Astrocyte (in vitro differentiated cells and primary cell): ENCODE measurements around the gene AGBL4. TPM values are rescaled to one million over a fixed set of nuclear protein-coding genes. Genes with fewer than 3 reads are reported as not detected.

Experiments
- DNase-seq: peaks from one replicate; pipeline ENCODE4 v3.0.0-alpha.2; 2010; ENCODE audit warnings: low read depth
- FAIRE-seq: peaks from 2 replicates; lab custom pipeline; 2011; peaks lifted over from hg19 to GRCh38; lab: Jason Lieb, UNC
- H2AFZ ChIP-seq: 2 replicates; pipeline ENCODE4 v1.6.0; 2012; ENCODE audit warnings: low read depth, low read length, inconsistent platforms
- H3K27ac ChIP-seq: 2 replicates; pipeline ENCODE4 v1.5.1; 2011; ENCODE audit warnings: low read depth, low read length, inconsistent platforms
- H3K27me3 ChIP-seq: 2 replicates; pipeline ENCODE4 v1.6.0; 2011; ENCODE audit warnings: low read length, inconsistent platforms; ENCODE audit not compliant: insufficient read depth
- H3K36me3 ChIP-seq: 2 replicates; pipeline ENCODE4 v1.5.1; 2011; ENCODE audit warnings: low read length, inconsistent platforms; ENCODE audit not compliant: insufficient read depth
- H3K4me1 ChIP-seq: 2 replicates; pipeline ENCODE4 v1.5.1; 2011; ENCODE audit warnings: low read length, inconsistent platforms; ENCODE audit not compliant: insufficient read depth
- H3K4me2 ChIP-seq: 2 replicates; pipeline ENCODE4 v1.6.0; 2012; ENCODE audit warnings: low read length, inconsistent platforms
- H3K4me3 ChIP-seq: 2 replicates; pipeline ENCODE4 v1.5.1; 2011; ENCODE audit warnings: low read depth, mild to moderate bottlenecking, low read length, inconsistent platforms; ENCODE audit not compliant: insufficient read depth
- H3K79me2 ChIP-seq: 2 replicates; pipeline ENCODE4 v1.6.0; 2012; ENCODE audit warnings: mild to moderate bottlenecking, low read length, inconsistent platforms; ENCODE audit not compliant: insufficient read depth
- H3K9ac ChIP-seq: 2 replicates; pipeline ENCODE4 v1.6.0; 2012; ENCODE audit warnings: mild to moderate bottlenecking, low read length, inconsistent platforms
- H3K9me3 ChIP-seq: 2 replicates; pipeline ENCODE4 v1.5.1; 2012; ENCODE audit warnings: low read depth, mild to moderate bottlenecking, low read length, inconsistent platforms; ENCODE audit not compliant: insufficient read depth
- H4K20me1 ChIP-seq: 2 replicates; pipeline ENCODE4 v1.6.0; 2012; ENCODE audit warnings: low read length, inconsistent platforms; ENCODE audit not compliant: insufficient read depth
- H3K27ac Mint-ChIP-seq: one replicate; pipeline ENCODE4 v1.8.0; 2021; ENCODE audit warnings: mild to moderate bottlenecking, mixed read lengths; ENCODE audit not compliant: unreplicated experiment
- H3K27me3 Mint-ChIP-seq: one replicate; pipeline ENCODE4 v1.8.0; 2021; ENCODE audit warnings: low read depth, mixed read lengths; ENCODE audit not compliant: unreplicated experiment
- H3K36me3 Mint-ChIP-seq: one replicate; pipeline ENCODE4 v1.8.0; 2021; ENCODE audit warnings: low read depth, mixed read lengths; ENCODE audit not compliant: unreplicated experiment
- H3K4me1 Mint-ChIP-seq: one replicate; pipeline ENCODE4 v1.8.0; 2021; ENCODE audit warnings: low read depth, mixed read lengths; ENCODE audit not compliant: unreplicated experiment
- H3K4me3 Mint-ChIP-seq: one replicate; pipeline ENCODE4 v1.8.0; 2021; ENCODE audit warnings: mild to moderate bottlenecking, moderate library complexity, mixed read lengths; ENCODE audit not compliant: unreplicated experiment
- H3K9me3 Mint-ChIP-seq: one replicate; pipeline ENCODE4 v1.8.0; 2021; ENCODE audit warnings: mild to moderate bottlenecking, mixed read lengths; ENCODE audit not compliant: unreplicated experiment
- EZH2 ChIP-seq: IDR thresholded peaks from 2 replicates; pipeline ENCODE4 v1.6.1; 2012; ENCODE audit warnings: mild to moderate bottlenecking, low read length, inconsistent platforms; ENCODE audit not compliant: insufficient read depth
- total RNA-seq: library from RNA; stranded (reverse); gene quantifications from 2 replicates; pipeline ENCODE4 v1.2.1, GENCODE V29; 2021
- TF ChIP-seq, protein P1 (sequence below): IDR thresholded peaks from 2 replicates; pipeline ENCODE4 v1.5.1; 2011; ENCODE audit warnings: low read depth, mild to moderate bottlenecking, inconsistent platforms, low read length, moderate library complexity; ENCODE audit not compliant: insufficient read depth

Gene AGBL4
- total RNA-seq, 1 donor from 2014 or later, result not detected

DNA sequence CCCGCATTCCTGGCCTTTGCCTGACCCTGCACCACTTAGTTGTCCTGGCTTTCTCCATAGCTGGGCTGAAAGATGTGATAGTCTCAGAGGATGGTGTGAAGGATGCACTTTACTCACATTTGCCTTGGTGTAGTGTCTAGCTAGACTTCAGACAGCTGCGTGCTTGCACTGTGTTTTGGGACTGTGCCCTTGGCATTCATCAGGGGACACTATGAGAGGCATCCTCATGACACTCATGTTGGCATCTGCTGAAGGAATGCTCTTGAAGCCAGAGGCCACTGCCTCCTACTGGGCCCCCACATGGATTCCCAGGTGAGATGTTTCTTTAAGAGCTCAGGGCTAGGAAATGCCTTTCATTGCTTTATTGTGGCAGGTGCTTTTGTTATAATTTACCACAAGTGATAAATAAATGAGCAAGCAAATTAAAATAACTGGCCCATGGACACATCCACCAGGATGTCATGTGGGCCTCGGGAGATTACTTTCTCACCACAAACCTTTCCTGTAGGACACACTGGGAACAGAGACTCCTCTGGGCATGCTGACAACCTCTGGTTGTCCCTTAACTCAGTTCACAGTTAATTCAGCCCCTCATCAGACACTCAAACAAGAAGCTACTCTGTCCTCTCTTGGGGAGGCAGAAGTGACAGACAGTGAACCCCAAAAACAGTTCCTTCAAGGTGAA, 1452.3 kb downstream of the AGBL4 start:
- Mint-ChIP-seq H3K4me1 (no peaks in the 10 kb centered on the region), H3K36me3 (no peaks in the 10 kb centered on the region), H3K9me3 (no peaks in the 10 kb centered on the region), H3K4me3 (no peak overlapping the region), H3K27ac (no peak overlapping the region), H3K27me3 (peaks cover 31% of the 10 kb centered on the region)
- H4K20me1 ChIP-seq, result no peaks in the 10 kb centered on the region
- DNase-seq (no peak), FAIRE-seq (no peak)
- H3K27me3 ChIP-seq, result peaks cover under 1% of the 10 kb centered on the region
- H3K27ac ChIP-seq, result no peak overlapping the region
- H3K36me3 ChIP-seq, result no peaks in the 10 kb centered on the region
- no peaks in the 10 kb centered on the region for H3K9me3 ChIP-seq
- no peaks in the 10 kb centered on the region for H3K79me2 ChIP-seq
- TF ChIP-seq EZH2, result no peak
- TF ChIP-seq, protein P1, sequence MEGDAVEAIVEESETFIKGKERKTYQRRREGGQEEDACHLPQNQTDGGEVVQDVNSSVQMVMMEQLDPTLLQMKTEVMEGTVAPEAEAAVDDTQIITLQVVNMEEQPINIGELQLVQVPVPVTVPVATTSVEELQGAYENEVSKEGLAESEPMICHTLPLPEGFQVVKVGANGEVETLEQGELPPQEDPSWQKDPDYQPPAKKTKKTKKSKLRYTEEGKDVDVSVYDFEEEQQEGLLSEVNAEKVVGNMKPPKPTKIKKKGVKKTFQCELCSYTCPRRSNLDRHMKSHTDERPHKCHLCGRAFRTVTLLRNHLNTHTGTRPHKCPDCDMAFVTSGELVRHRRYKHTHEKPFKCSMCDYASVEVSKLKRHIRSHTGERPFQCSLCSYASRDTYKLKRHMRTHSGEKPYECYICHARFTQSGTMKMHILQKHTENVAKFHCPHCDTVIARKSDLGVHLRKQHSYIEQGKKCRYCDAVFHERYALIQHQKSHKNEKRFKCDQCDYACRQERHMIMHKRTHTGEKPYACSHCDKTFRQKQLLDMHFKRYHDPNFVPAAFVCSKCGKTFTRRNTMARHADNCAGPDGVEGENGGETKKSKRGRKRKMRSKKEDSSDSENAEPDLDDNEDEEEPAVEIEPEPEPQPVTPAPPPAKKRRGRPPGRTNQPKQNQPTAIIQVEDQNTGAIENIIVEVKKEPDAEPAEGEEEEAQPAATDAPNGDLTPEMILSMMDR, result no peak
- no peaks in the 10 kb centered on the region for H3K4me1 ChIP-seq
- H3K4me2 ChIP-seq, result no peak overlapping the region
- H3K9ac ChIP-seq, result no peak overlapping the region
- H2AFZ ChIP-seq, result no peak overlapping the region
- no peak overlapping the region for H3K4me3 ChIP-seq

DNA sequence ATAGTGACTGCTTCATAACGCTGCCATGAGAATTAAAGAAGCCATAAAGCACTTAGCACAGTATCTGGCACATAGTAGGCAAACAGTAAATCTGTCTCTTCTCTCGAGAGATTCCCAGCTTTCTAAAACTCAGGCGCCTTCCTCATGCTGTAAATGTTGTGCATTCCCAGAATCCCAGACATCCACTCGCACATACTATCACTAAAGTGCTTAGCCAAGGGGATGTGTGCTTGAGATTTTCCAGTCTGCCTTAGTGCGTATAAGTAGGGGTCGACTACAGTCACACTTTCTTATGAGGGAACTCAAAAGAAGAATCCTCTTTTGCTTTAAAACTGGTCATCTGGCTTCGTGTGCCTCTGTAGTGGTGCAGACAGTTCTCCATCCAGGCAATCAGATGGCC, 1453.2 kb downstream of the AGBL4 start:
- Histone ChIP-seq H3K27ac (no peak overlapping the region), H3K27me3 (no peaks in the 10 kb centered on the region), H3K4me3 (no peak overlapping the region), H3K4me2 (no peak overlapping the region), H3K9me3 (no peaks in the 10 kb centered on the region), H3K4me1 (no peaks in the 10 kb centered on the region), H3K36me3 (no peaks in the 10 kb centered on the region), H2AFZ (no peak overlapping the region), H4K20me1 (no peaks in the 10 kb centered on the region), H3K9ac (no peak overlapping the region), H3K79me2 (no peaks in the 10 kb centered on the region)
- TF ChIP-seq EZH2, result no peak
- TF ChIP-seq, protein P1, result no peak
- Mint-ChIP-seq H3K4me3 (no peak overlapping the region), H3K27me3 (peaks cover 29% of the 10 kb centered on the region), H3K4me1 (no peaks in the 10 kb centered on the region), H3K36me3 (no peaks in the 10 kb centered on the region), H3K27ac (no peak overlapping the region), H3K9me3 (no peaks in the 10 kb centered on the region)
- no peak for FAIRE-seq
- no peak for DNase-seq

DNA sequence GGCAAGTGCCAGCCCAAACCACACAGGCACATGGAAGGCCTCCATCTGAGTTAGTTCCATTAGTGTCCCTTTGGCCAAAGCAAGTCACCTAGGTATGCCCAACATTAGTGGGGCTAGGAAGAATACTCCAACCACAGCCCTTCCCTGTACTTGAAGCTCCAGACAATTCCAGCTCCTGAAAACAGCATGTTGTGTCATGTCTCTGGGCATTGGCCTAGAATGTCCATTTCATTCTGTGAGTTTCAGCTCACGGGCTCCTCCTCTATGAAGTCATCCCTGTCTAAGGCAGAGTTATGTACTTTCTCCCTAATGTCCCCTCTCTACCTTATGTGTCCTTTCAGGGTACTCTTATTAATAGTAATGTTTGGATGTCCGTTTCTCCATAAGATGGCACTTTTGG, 1455.3 kb downstream of the AGBL4 start:
- Mint-ChIP-seq H3K4me1 (no peaks in the 10 kb centered on the region), H3K9me3 (no peaks in the 10 kb centered on the region), H3K4me3 (no peak overlapping the region), H3K27ac (no peak overlapping the region), H3K27me3 (peaks cover 22% of the 10 kb centered on the region), H3K36me3 (no peaks in the 10 kb centered on the region)
- TF ChIP-seq, protein P1, result no peak
- no peak for TF ChIP-seq EZH2
- DNase-seq (no peak), FAIRE-seq (no peak)
- Histone ChIP-seq H2AFZ (no peak overlapping the region), H3K4me1 (no peaks in the 10 kb centered on the region), H3K27me3 (no peaks in the 10 kb centered on the region), H3K36me3 (no peaks in the 10 kb centered on the region), H4K20me1 (no peaks in the 10 kb centered on the region), H3K9me3 (no peaks in the 10 kb centered on the region), H3K4me3 (no peak overlapping the region), H3K27ac (no peak overlapping the region), H3K4me2 (no peak overlapping the region), H3K9ac (no peak overlapping the region), H3K79me2 (no peaks in the 10 kb centered on the region)
